Naive thymus-derived CD4-positive, alpha-beta T cell (primary cell): ENCODE results near the gene FAM199X. TPM values are rescaled to one million over a fixed set of nuclear protein-coding genes. Genes with fewer than 3 reads are reported as not detected.

Source experiments
- ATAC-seq: fragments of 150-1000 bp; cut with Tn5 transposase; 2 replicates; pipeline ENCODE4 v1.10.0; 2021; ENCODE audit warnings: mild to moderate bottlenecking, moderate library complexity
- CTCF ChIA-PET: fragments of 350-600 bp; sonication (Branson Sonifier 250); formaldehyde crosslinking; loops from one replicate; lab custom pipeline; 2021; ENCODE audit warnings: antibody characterized with exemption; lab: Charles Lee
- POLR2A ChIA-PET: fragments of 350-600 bp; sonication (Branson Sonifier 250); formaldehyde crosslinking; loops from one replicate; lab custom pipeline; 2021; ENCODE audit warnings: antibody characterized with exemption, inconsistent platforms; lab: Charles Lee
- DNase-seq, 9 donors: peaks; one replicate each; pipeline versions ENCODE4 v3.0.0 to v3.0.0-alpha.2; 2020 to 2022; ENCODE audit warnings: mixed read lengths in 1 of 9
- H3K27ac ChIP-seq: one replicate; pipeline ENCODE4 v1.7.0; 2013; ENCODE audit warnings: mild to moderate bottlenecking, low read depth, low read length, moderate library complexity
- H3K27me3 ChIP-seq, 2 donors: one replicate each; pipeline ENCODE4 v1.7.0; 2013; ENCODE audit warnings: low read length in 2 of 2, mild to moderate bottlenecking in 2 of 2, moderate library complexity in 2 of 2; ENCODE audit not compliant: control insufficient read depth in 2 of 2, insufficient read depth in 2 of 2
- H3K36me3 ChIP-seq, 3 experiments: 1 replicate in 2 of 3; 2 replicates in 1 of 3; pipeline ENCODE4 v1.7.0; 2013; ENCODE audit warnings: low read length in 3 of 3, mild to moderate bottlenecking in 3 of 3, moderate library complexity in 1 of 3; ENCODE audit not compliant: insufficient read depth in 3 of 3, control insufficient read depth in 2 of 3
- H3K4me1 ChIP-seq, 2 donors: one replicate each; pipeline ENCODE4 v1.7.0; 2013; ENCODE audit warnings: low read length in 2 of 2, mild to moderate bottlenecking in 2 of 2, moderate library complexity in 1 of 2; ENCODE audit not compliant: control insufficient read depth in 2 of 2, insufficient read depth in 2 of 2
- H3K4me3 ChIP-seq: 2 replicates; pipeline ENCODE4 v1.7.0; 2013; ENCODE audit warnings: mild to moderate bottlenecking, low read length
- H3K9me3 ChIP-seq, 3 experiments: 1 replicate in 2 of 3; 2 replicates in 1 of 3; pipeline ENCODE4 v1.7.0; 2013; ENCODE audit warnings: low read length in 3 of 3; ENCODE audit not compliant: control insufficient read depth in 2 of 3
- H3K27ac Mint-ChIP-seq, 9 donors: one replicate each; pipeline ENCODE4 v1.8.0; 2020 to 2022; ENCODE audit warnings: mixed read lengths in 9 of 9, mild to moderate bottlenecking in 8 of 9, moderate library complexity in 5 of 9, inconsistent platforms in 2 of 9
- H3K27me3 Mint-ChIP-seq, 5 donors: one replicate each; pipeline ENCODE4 v1.8.0; 2021 to 2022; ENCODE audit warnings: mixed read lengths in 5 of 5, mild to moderate bottlenecking in 1 of 5
- H3K36me3 Mint-ChIP-seq, 5 donors: one replicate each; pipeline ENCODE4 v1.8.0; 2020 to 2022; ENCODE audit warnings: mixed read lengths in 5 of 5, mild to moderate bottlenecking in 3 of 5, inconsistent platforms in 1 of 5
- H3K4me1 Mint-ChIP-seq, 7 donors: one replicate each; pipeline ENCODE4 v1.8.0; 2020 to 2022; ENCODE audit warnings: mixed read lengths in 7 of 7, mild to moderate bottlenecking in 3 of 7, inconsistent platforms in 1 of 7
- H3K4me3 Mint-ChIP-seq, 10 donors: one replicate each; pipeline ENCODE4 v1.8.0; 2020 to 2022; ENCODE audit warnings: mild to moderate bottlenecking in 10 of 10, mixed read lengths in 10 of 10, moderate library complexity in 6 of 10, inconsistent platforms in 2 of 10
- H3K9me3 Mint-ChIP-seq, 11 donors: one replicate each; pipeline ENCODE4 v1.8.0; 2020 to 2022; ENCODE audit warnings: mixed read lengths in 11 of 11, mild to moderate bottlenecking in 4 of 11, inconsistent platforms in 1 of 11, moderate library complexity in 1 of 11
- intact Hi-C, 2 donors: fragments of 100-400 bp; cut with micrococcal nuclease; formaldehyde crosslinking; loops; one replicate each; pipeline ENCODE4 v1.15.1; 2023
- polyA plus RNA-seq, 2 donors: library from polyadenylated mRNA; unstranded; fragments of 300-500 nt; fragmentation: Illumina TruSeq; gene quantifications; one replicate each; pipeline ENCODE4 v1.2.3, GENCODE V29; 2021
- total RNA-seq, 6 experiments: library from RNA in 5 of 6; stranded (reverse) in 5 of 6; gene quantifications; 1 replicate in 5 of 6; 2 replicates in 1 of 6; pipeline ENCODE4 v1.2.3 and lab custom pipeline; 2021 to 2026

FAM199X gene
- total and polyA plus RNA-seq, 7 experiments from 2014 or later = 8.2 to 20.4 (median 13.3) TPM

GRCh38 chrX:104134583-104135261, 31.5 kb upstream of the FAM199X start:
- H3K4me1 ChIP-seq = peaks cover 0 to 6% of the 10 kb centered on the region in 2 donors
- ATAC-seq = no peak
- H3K9me3 ChIP-seq = no peaks in the 10 kb centered on the region
- Mint-ChIP-seq H3K27me3 (no peaks in the 10 kb centered on the region), H3K4me3 (peak overlapping the region in 1 of 10 donors; percentile 4), H3K4me1 (peaks cover 13 to 31% (median 21%) of the 10 kb centered on the region in 7 donors), H3K27ac (peak overlapping the region in 3 of 9 donors; percentile 13 to 76 (median 68)), H3K9me3 (peaks cover 0 to 2% (median 0%) of the 10 kb centered on the region in 11 donors), H3K36me3 (peaks cover 0 to 11% (median 4%) of the 10 kb centered on the region in 5 donors)
- no peak for DNase-seq
- CTCF ChIA-PET = interaction anchor here (0.7 to 2.2 kb wide), 2 partner anchors 24 to 35 kb away, joined by 3 to 22 read pairs; no protein-coding TSS in a partner anchor
- H3K36me3 ChIP-seq = peaks cover 0 to 15% (median 0%) of the 10 kb centered on the region in 3 experiments
- POLR2A ChIA-PET = no interaction called here
- intact Hi-C loops = loop anchor here in 1 of 2 donors (5.0 kb wide), 1 partner anchor 217 kb away; no protein-coding TSS in a partner anchor
- no peaks in the 10 kb centered on the region for H3K27me3 ChIP-seq
- H3K4me3 ChIP-seq = no peak overlapping the region
- no peak overlapping the region for H3K27ac ChIP-seq

DNA sequence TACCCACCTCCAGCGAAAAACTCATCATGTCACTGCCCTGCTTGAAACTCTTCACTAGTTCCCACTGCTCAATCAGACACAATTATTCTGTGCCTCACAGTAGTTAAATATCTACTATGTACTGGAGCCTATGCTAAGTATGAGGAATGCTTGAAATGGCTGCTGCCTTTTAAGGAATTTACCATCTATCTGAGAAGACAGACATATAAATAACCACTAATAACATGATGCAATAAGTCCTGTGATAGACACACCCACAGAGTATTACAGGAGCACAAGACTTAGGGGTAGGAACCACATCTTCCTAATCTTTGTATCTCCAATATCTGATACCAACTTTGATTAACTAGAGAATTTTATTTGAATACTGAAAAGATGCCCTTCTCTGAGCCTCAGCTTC, 30.6 kb upstream of the FAM199X start:
- peak overlapping the region in 2 of 9 donors; percentile 33 to 53 for H3K27ac Mint-ChIP-seq
- Histone ChIP-seq H3K27me3 (no peaks in the 10 kb centered on the region), H3K36me3 (peaks cover 0 to 7% (median 0%) of the 10 kb centered on the region in 3 experiments), H3K4me3 (no peak overlapping the region), H3K9me3 (no peaks in the 10 kb centered on the region), H3K27ac (no peak overlapping the region), H3K4me1 (peaks cover 0 to 6% of the 10 kb centered on the region in 2 donors)
- H3K9me3 Mint-ChIP-seq = peaks cover 0 to 2% (median 0%) of the 10 kb centered on the region in 11 donors
- ATAC-seq (no peak), DNase-seq (no peak)
- peak overlapping the region in 1 of 10 donors; percentile 42 for H3K4me3 Mint-ChIP-seq
- ChIA-PET POLR2A (no interaction called here), CTCF (interaction anchor here (0.7 to 2.2 kb wide), 3 partner anchors 25 to 44 kb away, joined by 3 to 22 read pairs (median 4); no protein-coding TSS in a partner anchor)
- H3K4me1 Mint-ChIP-seq = peaks cover 13 to 31% (median 20%) of the 10 kb centered on the region in 7 donors
- intact Hi-C loops = loop anchor here (1.0 to 5.0 kb wide), 4 partner anchors 22 to 290 kb away; no protein-coding TSS in a partner anchor
- peaks cover 0 to 8% (median under 1%) of the 10 kb centered on the region in 5 donors for H3K36me3 Mint-ChIP-seq
- H3K27me3 Mint-ChIP-seq = no peaks in the 10 kb centered on the region

- Mint-ChIP-seq H3K36me3 (peaks cover 0 to 5% (median 0%) of the 10 kb centered on the region in 5 donors), H3K9me3 (peaks cover 0 to 2% (median 0%) of the 10 kb centered on the region in 11 donors), H3K27ac (no peak overlapping the region), H3K4me3 (peak overlapping the region in 1 of 10 donors; percentile 25), H3K4me1 (peaks cover 13 to 31% (median 21%) of the 10 kb centered on the region in 7 donors), H3K27me3 (no peaks in the 10 kb centered on the region)
- Histone ChIP-seq H3K4me3 (no peak overlapping the region), H3K27ac (no peak overlapping the region), H3K9me3 (no peaks in the 10 kb centered on the region), H3K4me1 (peaks cover 0 to 6% of the 10 kb centered on the region in 2 donors), H3K27me3 (no peaks in the 10 kb centered on the region), H3K36me3 (no peaks in the 10 kb centered on the region)
- DNase-seq (peak in 8 of 9 donors; percentile 28 to 62 (median 49)), ATAC-seq (peak; percentile 81)
- POLR2A ChIA-PET = no interaction called here
- CTCF ChIA-PET = interaction anchor here (1.2 to 2.2 kb wide), 3 partner anchors 37 to 45 kb away, joined by 4 to 22 read pairs (median 13); no protein-coding TSS in a partner anchor
- intact Hi-C loops = loop anchor here (1.0 to 5.0 kb wide), 4 partner anchors 23 to 291 kb away; no protein-coding TSS in a partner anchor
These were observed 29.8 kb upstream of the FAM199X start for GRCh38 chrX:104136241-104137019.

DNA sequence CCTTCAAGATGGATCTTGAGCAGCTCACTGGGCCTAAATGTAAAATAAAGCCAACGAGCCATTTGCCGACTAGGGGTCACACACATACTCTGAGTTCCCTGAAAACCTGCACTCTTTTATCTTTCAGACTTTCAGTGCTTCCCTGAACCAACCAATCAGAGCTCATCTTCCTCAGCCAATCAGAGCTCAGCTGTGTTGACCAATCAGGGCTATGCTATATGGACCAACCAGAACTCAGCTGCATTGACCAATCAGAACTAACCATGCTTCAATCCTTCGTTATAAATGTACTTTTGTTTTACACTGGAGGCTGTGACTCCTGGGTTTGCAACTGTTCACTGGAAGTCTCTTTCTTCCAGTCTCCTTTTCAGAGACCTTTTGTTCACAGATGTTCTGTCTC, 28.8 kb upstream of the FAM199X start:
- Mint-ChIP-seq H3K9me3 (peaks cover 0 to 2% (median 0%) of the 10 kb centered on the region in 11 donors), H3K27me3 (no peaks in the 10 kb centered on the region), H3K36me3 (no peaks in the 10 kb centered on the region), H3K27ac (peak overlapping the region in 3 of 9 donors; percentile 24 to 72 (median 43)), H3K4me1 (peaks cover 13 to 37% (median 25%) of the 10 kb centered on the region in 7 donors), H3K4me3 (no peak overlapping the region)
- intact Hi-C loops = loop anchor here in 1 of 2 donors (5.0 kb wide), 1 partner anchor 220 kb away; no protein-coding TSS in a partner anchor
- no peaks in the 10 kb centered on the region for H3K27me3 ChIP-seq
- DNase-seq (peak in 2 of 9 donors; percentile 7 to 16), ATAC-seq (no peak)
- no peaks in the 10 kb centered on the region for H3K36me3 ChIP-seq
- H3K9me3 ChIP-seq = no peaks in the 10 kb centered on the region
- ChIA-PET POLR2A (no interaction called here), CTCF (interaction anchor here (0.6 to 1.3 kb wide), 3 partner anchors 30 to 273 kb away, joined by 3 to 13 read pairs (median 5); no protein-coding TSS in a partner anchor)
- H3K27ac ChIP-seq = no peak overlapping the region
- peaks cover 0 to 6% of the 10 kb centered on the region in 2 donors for H3K4me1 ChIP-seq
- H3K4me3 ChIP-seq = no peak overlapping the region

GRCh38 chrX:104141087-104141760, 25.0 kb upstream of the FAM199X start:
- Mint-ChIP-seq H3K4me3 (no peak overlapping the region), H3K27ac (no peak overlapping the region), H3K27me3 (no peaks in the 10 kb centered on the region), H3K36me3 (peaks cover 0 to 7% (median 0%) of the 10 kb centered on the region in 5 donors), H3K4me1 (peaks cover 0 to 44% (median 33%) of the 10 kb centered on the region in 7 donors), H3K9me3 (peaks cover 0 to 2% (median 0%) of the 10 kb centered on the region in 11 donors)
- H3K36me3 ChIP-seq = no peaks in the 10 kb centered on the region
- no peaks in the 10 kb centered on the region for H3K27me3 ChIP-seq
- no peaks in the 10 kb centered on the region for H3K4me1 ChIP-seq
- no peak for DNase-seq
- no peak for ATAC-seq
- intact Hi-C loops = no loop called here
- H3K27ac ChIP-seq = no peak overlapping the region
- ChIA-PET CTCF (no interaction called here), POLR2A (interaction anchor here (1.1 kb wide), 1 partner anchor 18 kb away, joined by 3 read pairs; no protein-coding TSS in a partner anchor)
- H3K4me3 ChIP-seq = no peak overlapping the region
- no peaks in the 10 kb centered on the region for H3K9me3 ChIP-seq
